Mesendoderm (in vitro differentiated cells): Measurements from ENCODE around the gene LATS2. TPM values are rescaled to one million over a fixed set of nuclear protein-coding genes. Genes with fewer than 3 reads are reported as not detected.

ENCODE experiments used
- DNase-seq: peaks from one replicate; pipeline ENCODE4 v3.0.0; 2013
- H2AK5ac ChIP-seq: 2 replicates; pipeline ENCODE4 v1.6.1; 2013; ENCODE audit warnings: low read length, inconsistent platforms
- H2BK120ac ChIP-seq: 2 replicates; pipeline ENCODE4 v1.6.1; 2013; ENCODE audit warnings: low read depth, mild to moderate bottlenecking, low read length, moderate library complexity, mixed read lengths
- H2BK15ac ChIP-seq: replicated peaks from 2 replicates; pipeline ENCODE4 v1.6.1; 2013; ENCODE audit warnings: low read depth, mild to moderate bottlenecking, moderate library complexity
- H2BK5ac ChIP-seq: 2 replicates; pipeline ENCODE4 v1.6.1; 2013; ENCODE audit warnings: low read length, inconsistent platforms
- H3K18ac ChIP-seq: 2 replicates; pipeline ENCODE4 v1.6.1; 2013; ENCODE audit warnings: mild to moderate bottlenecking, low read length, mixed read lengths
- H3K23ac ChIP-seq: one replicate; pipeline ENCODE4 v1.6.1; 2013; ENCODE audit warnings: low read length
- H3K27ac ChIP-seq: 2 replicates; pipeline ENCODE4 v1.5.1; 2013; ENCODE audit warnings: low read depth, mild to moderate bottlenecking, inconsistent platforms, low read length, moderate library complexity
- H3K27me3 ChIP-seq: 2 replicates; pipeline ENCODE4 v1.6.1; 2013; ENCODE audit warnings: low read length, control low read depth, mild to moderate bottlenecking, inconsistent platforms; ENCODE audit not compliant: insufficient read depth, poor library complexity
- H3K36me3 ChIP-seq: 2 replicates; pipeline ENCODE4 v1.6.1; 2013; ENCODE audit warnings: low read length, inconsistent platforms; ENCODE audit not compliant: control insufficient read depth, insufficient read depth
- H3K4ac ChIP-seq: one replicate; pipeline ENCODE4 v1.6.1; 2013; ENCODE audit warnings: low read depth, mild to moderate bottlenecking, low read length, moderate library complexity
- H3K4me1 ChIP-seq: 2 replicates; pipeline ENCODE4 v1.6.1; 2013; ENCODE audit warnings: low read depth, low read length, inconsistent platforms; ENCODE audit not compliant: control insufficient read depth
- H3K4me2 ChIP-seq: 2 replicates; pipeline ENCODE4 v1.6.1; 2013; ENCODE audit warnings: low read length
- H3K4me3 ChIP-seq: 2 replicates; pipeline ENCODE4 v1.5.1; 2013; ENCODE audit warnings: mild to moderate bottlenecking, low read length
- H3K56ac ChIP-seq: one replicate; pipeline ENCODE4 v1.6.1; 2013; ENCODE audit warnings: low read length
- H3K79me1 ChIP-seq: 2 replicates; pipeline ENCODE4 v1.6.1; 2013; ENCODE audit warnings: low read length, inconsistent platforms
- H3K79me2 ChIP-seq: 2 replicates; pipeline ENCODE4 v1.6.1; 2013; ENCODE audit warnings: mild to moderate bottlenecking, low read length; ENCODE audit not compliant: control insufficient read depth, insufficient read depth
- H3K9ac ChIP-seq: 2 replicates; pipeline ENCODE4 v1.6.1; 2013; ENCODE audit warnings: low read length, inconsistent platforms
- H4K5ac ChIP-seq: one replicate; pipeline ENCODE4 v1.6.1; 2013; ENCODE audit warnings: low read length
- H4K8ac ChIP-seq: one replicate; pipeline ENCODE4 v1.6.1; 2013; ENCODE audit warnings: low read depth, mild to moderate bottlenecking, control low read depth, low read length, moderate library complexity
- WGBS: extraction: QIAGEN DNeasy Blood & Tissue Kit; methylation state at CpG from one replicate; pipeline ENCODE4 v1.1.7; 2013; ENCODE audit warnings: low lambda C conversion rate, missing lambda C conversion rate; ENCODE audit not compliant: insufficient coverage; ENCODE audit errors: extremely low coverage; 5-methylcytosine and 5-hydroxymethylcytosine counted together
- polyA plus RNA-seq, 2 experiments: library from polyadenylated mRNA; stranded (reverse); fragments of 200-250 nt; gene quantifications; one replicate each; pipeline ENCODE4 v1.2.3, GENCODE V29; 2013

LATS2 gene
- polyA plus RNA-seq (2013, experiment 1 of 2), result 11.4 TPM
- 11.4 TPM for polyA plus RNA-seq (2013, experiment 2 of 2)

- Histone ChIP-seq H4K8ac (peak within 1 kb of the TSS; percentile 87), H2BK5ac (peak within 1 kb of the TSS; percentile 68), H2BK15ac (peak within 1 kb of the TSS; percentile 39), H3K4me3 (peak within 1 kb of the TSS; percentile 86), H3K18ac (peak within 1 kb of the TSS; percentile 99), H3K79me2 (peaks cover 29% of the 10 kb centered on the region), H2AK5ac (no peak within 1 kb of the TSS), H3K9ac (peak within 1 kb of the TSS; percentile 91), H3K36me3 (no peaks in the 10 kb centered on the region), H3K4me1 (no peaks in the 10 kb centered on the region), H3K4ac (peak within 1 kb of the TSS; percentile 74), H3K27me3 (no peaks in the 10 kb centered on the region), H2BK120ac (peak within 1 kb of the TSS; percentile 65), H3K23ac (peak within 1 kb of the TSS; percentile 89), H3K4me2 (peak within 1 kb of the TSS; percentile 89), H3K56ac (peak within 1 kb of the TSS; percentile 93), H4K5ac (no peak within 1 kb of the TSS), H3K79me1 (peaks cover 8% of the 10 kb centered on the region), H3K27ac (peak within 1 kb of the TSS; percentile 100)
- no CpG with 5 or more reads among the region's 96 CpGs for WGBS
- peak; percentile 97 for DNase-seq
These were observed at the start of gene LATS2 for GRCh38 chr13:21061029-21061763. Gene LATS2, minus strand, starts transcription at chr13:21061586. Its CDS starts 15,560 bp downstream, at chr13:21046026.

GRCh38 chr13:21109168-21109567 is 47.8 kb upstream of the LATS2 start:
- Histone ChIP-seq H3K9ac (no peak overlapping the region), H3K79me1 (no peaks in the 10 kb centered on the region), H3K36me3 (no peaks in the 10 kb centered on the region), H3K4me3 (no peak overlapping the region), H4K5ac (no peak overlapping the region), H3K79me2 (no peaks in the 10 kb centered on the region), H2BK120ac (no peak overlapping the region), H3K56ac (no peak overlapping the region), H3K4ac (no peak overlapping the region), H2BK5ac (no peak overlapping the region), H3K23ac (no peak overlapping the region), H3K27ac (no peak overlapping the region), H3K4me2 (no peak overlapping the region), H2BK15ac (no peak overlapping the region), H3K4me1 (no peaks in the 10 kb centered on the region), H3K18ac (no peak overlapping the region), H4K8ac (no peak overlapping the region), H3K27me3 (no peaks in the 10 kb centered on the region), H2AK5ac (no peak overlapping the region)
- WGBS, result no CpG with 5 or more reads among the region's 7 CpGs
- DNase-seq, result no peak

GRCh38 chr13:21106089-21106488 is 44.7 kb upstream of the LATS2 start:
- no peaks in the 10 kb centered on the region for H3K4me1 ChIP-seq
- no peaks in the 10 kb centered on the region for H3K36me3 ChIP-seq
- no peak overlapping the region for H3K27ac ChIP-seq
- no peak overlapping the region for H2AK5ac ChIP-seq
- no peak overlapping the region for H3K18ac ChIP-seq
- no peak overlapping the region for H4K8ac ChIP-seq
- no peaks in the 10 kb centered on the region for H3K79me1 ChIP-seq
- no peak overlapping the region for H2BK120ac ChIP-seq
- H3K79me2 ChIP-seq, result no peaks in the 10 kb centered on the region
- H3K9ac ChIP-seq, result no peak overlapping the region
- no peak overlapping the region for H3K56ac ChIP-seq
- no peak overlapping the region for H3K23ac ChIP-seq
- no peaks in the 10 kb centered on the region for H3K27me3 ChIP-seq
- H3K4me3 ChIP-seq, result no peak overlapping the region
- H2BK15ac ChIP-seq, result no peak overlapping the region
- H3K4ac ChIP-seq, result no peak overlapping the region
- no peak for DNase-seq
- WGBS, result no CpG with 5 or more reads among the region's 4 CpGs
- H3K4me2 ChIP-seq, result no peak overlapping the region
- no peak overlapping the region for H2BK5ac ChIP-seq
- no peak overlapping the region for H4K5ac ChIP-seq

- no peaks in the 10 kb centered on the region for H3K36me3 ChIP-seq
- no peak overlapping the region for H2BK5ac ChIP-seq
- H4K5ac ChIP-seq, result no peak overlapping the region
- no peaks in the 10 kb centered on the region for H3K79me1 ChIP-seq
- H2BK15ac ChIP-seq, result no peak overlapping the region
- no peak overlapping the region for H3K27ac ChIP-seq
- no peaks in the 10 kb centered on the region for H3K27me3 ChIP-seq
- no peak overlapping the region for H2BK120ac ChIP-seq
- no peak overlapping the region for H4K8ac ChIP-seq
- no peak overlapping the region for H3K56ac ChIP-seq
- H3K79me2 ChIP-seq, result no peaks in the 10 kb centered on the region
- H3K4me2 ChIP-seq, result no peak overlapping the region
- H3K4ac ChIP-seq, result no peak overlapping the region
- DNase-seq, result no peak
- no peak overlapping the region for H3K23ac ChIP-seq
- H3K4me1 ChIP-seq, result no peaks in the 10 kb centered on the region
- H3K18ac ChIP-seq, result no peak overlapping the region
- no peak overlapping the region for H3K4me3 ChIP-seq
- H2AK5ac ChIP-seq, result no peak overlapping the region
- no CpG with 5 or more reads among the region's 37 CpGs for WGBS
- H3K9ac ChIP-seq, result no peak overlapping the region
These were observed 43.0 kb upstream of the LATS2 start for GRCh38 chr13:21104199-21105019.

GRCh38 chr13:21101865-21102576 is 40.6 kb upstream of the LATS2 start:
- Histone ChIP-seq H3K79me2 (no peaks in the 10 kb centered on the region), H3K23ac (no peak overlapping the region), H4K8ac (no peak overlapping the region), H3K9ac (no peak overlapping the region), H3K18ac (no peak overlapping the region), H2BK5ac (no peak overlapping the region), H2BK120ac (no peak overlapping the region), H2BK15ac (no peak overlapping the region), H3K27ac (no peak overlapping the region), H3K4me1 (no peaks in the 10 kb centered on the region), H3K4me3 (no peak overlapping the region), H3K56ac (no peak overlapping the region), H2AK5ac (no peak overlapping the region), H3K36me3 (no peaks in the 10 kb centered on the region), H3K27me3 (no peaks in the 10 kb centered on the region), H4K5ac (no peak overlapping the region), H3K79me1 (no peaks in the 10 kb centered on the region), H3K4me2 (no peak overlapping the region), H3K4ac (no peak overlapping the region)
- no peak for DNase-seq
- WGBS, result no CpG with 5 or more reads among the region's 12 CpGs
